GM18870 (cell line): Measurements from ENCODE around the gene GDPGP1.

Experiments used
- ATAC-seq: cut with Tn5 transposase; IDR thresholded peaks from one replicate; pipeline ENCODE4 v1.9.1; 2021; ENCODE audit warnings: moderate library complexity; ENCODE audit not compliant: unreplicated experiment

The GDPGP1 gene

DNA sequence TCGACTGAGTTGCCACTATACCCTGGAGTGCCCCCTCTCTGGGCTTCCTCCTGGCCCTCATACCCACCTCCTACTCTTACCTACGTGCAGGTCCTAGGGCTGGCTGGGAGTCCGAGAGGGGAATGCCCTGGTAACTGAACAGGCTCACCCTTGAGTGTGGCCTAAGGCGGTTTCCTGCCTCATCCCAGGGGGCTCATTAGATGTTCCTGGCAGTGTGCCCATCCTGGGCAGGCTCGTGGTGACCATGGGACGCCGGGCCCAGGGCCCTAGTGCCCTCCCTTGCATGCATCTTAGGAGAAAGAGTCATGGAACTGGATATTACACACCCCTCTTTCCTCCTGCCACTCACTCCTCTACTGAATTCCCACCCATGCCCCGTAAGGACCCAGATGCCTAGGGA lies 30.1 kb upstream of the GDPGP1 start:
- ATAC-seq, result peak; percentile 51

DNA sequence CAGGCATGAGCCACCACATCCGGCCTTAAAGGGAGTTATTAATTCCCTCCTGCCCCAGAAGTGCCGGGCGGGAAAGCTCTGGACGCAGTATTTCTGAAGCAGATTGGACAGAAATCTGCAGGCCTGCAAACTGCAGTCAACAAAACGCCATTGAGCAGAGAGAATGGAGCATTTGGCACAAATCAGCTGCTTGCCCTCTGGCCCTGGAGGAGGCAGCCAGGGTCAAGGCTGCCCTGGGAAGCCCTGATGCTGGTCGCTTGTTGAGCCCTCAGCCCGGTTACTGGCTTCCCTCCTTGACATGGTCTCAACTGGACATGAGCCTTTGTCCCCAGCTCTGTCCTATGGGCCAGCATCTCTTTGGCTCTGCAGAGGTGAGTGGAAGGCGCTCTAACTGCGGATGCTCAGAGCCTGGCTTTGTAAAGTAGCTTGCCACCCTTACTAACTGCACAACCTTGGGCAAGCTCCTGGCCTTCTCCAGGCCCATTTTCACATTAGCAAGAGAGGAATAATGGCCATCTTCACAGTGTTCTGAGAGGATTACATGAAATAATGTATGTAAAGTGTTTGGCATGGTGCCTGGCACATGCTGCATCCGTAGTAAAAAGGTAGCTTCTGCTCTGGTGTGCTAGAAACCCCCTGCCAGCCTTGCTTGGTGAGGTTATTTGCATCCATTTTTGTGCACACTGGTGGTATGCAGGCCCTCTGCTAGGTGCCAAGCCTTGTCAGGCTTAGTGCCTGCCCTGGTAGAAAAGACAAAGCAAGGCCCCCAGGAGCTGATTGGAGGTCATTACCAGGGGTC lies 28.8 kb upstream of the GDPGP1 start:
- ATAC-seq, result no peak

DNA sequence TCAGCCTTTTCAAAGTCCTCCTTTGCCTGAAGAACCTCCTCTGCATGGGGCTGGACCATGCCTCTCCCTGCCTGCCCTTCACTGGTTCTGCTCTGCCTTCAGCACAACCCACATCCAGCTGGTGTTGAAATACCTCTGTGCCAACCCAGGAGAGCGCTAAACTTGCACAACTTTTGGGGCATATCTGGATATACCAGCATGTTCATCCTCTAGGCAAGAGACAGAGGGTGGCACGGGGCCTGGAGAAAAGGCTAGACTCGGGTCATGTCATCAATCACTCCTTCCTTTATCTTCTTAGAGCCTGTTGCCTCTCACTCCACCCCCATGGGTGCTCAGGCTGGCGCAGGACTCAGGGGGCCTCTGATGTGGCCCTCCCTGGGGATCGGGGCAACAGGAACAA lies 28.1 kb upstream of the GDPGP1 start:
- ATAC-seq, result no peak

DNA sequence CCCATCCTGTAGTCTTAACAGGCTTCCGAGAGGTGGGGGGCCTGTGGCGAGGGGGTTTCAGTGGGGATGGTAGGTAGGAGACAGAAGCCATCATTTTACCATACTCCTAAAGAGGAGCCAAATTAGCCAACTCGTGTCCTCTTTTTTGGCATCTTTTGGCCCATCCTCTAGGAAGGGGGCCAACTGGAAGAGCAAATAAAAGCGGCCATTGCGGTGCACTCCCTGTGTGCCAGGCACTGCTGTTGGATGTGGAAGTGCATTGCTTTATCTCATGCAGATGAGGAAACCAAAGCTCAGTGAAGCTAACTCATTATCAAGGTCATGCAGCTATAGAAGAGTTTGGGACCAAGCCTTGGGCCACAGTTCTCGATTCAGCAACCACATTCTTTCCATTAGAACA lies 26.8 kb upstream of the GDPGP1 start:
- ATAC-seq, result no peak

GRCh38 chr15:90208356-90208755 lies 25.7 kb upstream of the GDPGP1 start:
- no peak for ATAC-seq

DNA sequence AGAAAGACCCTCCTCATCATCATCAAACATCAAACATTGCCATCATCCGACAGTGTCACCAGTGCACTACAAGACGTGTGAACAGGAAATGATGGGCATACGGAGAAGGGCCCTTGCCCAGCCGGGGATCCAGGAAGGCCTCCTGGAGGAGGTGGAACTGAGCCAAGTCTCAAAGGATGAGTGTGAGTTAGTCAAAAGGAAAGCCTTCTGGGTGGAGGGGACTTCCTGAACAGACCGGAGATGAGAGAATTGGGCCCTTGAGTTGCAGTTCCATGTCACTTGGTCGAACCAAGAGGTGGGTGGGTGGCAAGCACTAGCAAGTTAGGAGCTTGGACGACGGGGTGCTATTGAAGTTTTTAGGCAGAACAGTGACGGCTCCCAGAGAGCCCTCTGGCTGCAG lies 24.4 kb upstream of the GDPGP1 start:
- peak; percentile 60 for ATAC-seq

DNA sequence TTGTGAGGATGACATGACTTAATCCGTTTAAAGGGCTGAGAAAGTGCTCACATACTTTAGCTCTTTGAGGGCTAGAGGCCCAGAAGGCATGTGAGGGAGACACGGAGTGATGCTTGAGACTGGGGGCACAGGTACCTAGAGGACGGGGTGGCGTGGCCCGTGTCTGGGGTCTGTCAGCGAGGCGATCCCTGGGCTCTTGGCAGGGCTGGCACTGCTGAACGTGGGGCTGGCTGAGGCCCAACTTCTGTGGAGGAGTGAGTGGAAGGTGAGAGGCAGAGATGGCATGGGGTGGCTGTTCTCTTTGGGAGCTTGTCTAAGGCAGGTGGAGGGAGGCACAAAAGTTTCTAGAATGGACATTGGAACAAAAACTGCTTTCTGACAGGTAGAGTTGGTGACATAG lies 23.4 kb upstream of the GDPGP1 start:
- ATAC-seq, result no peak

- no peak for ATAC-seq
Observed at GRCh38 chr15:90211009-90211408, 23.0 kb upstream of the GDPGP1 start.

- ATAC-seq, result no peak
Observed at GRCh38 chr15:90211440-90212143, 22.4 kb upstream of the GDPGP1 start.

GRCh38 chr15:90212221-90213098 lies 21.5 kb upstream of the GDPGP1 start:
- no peak for ATAC-seq

- no peak for ATAC-seq
Observed at GRCh38 chr15:90213122-90213817, 20.7 kb upstream of the GDPGP1 start.

GRCh38 chr15:90213818-90214204 lies 20.2 kb upstream of the GDPGP1 start:
- ATAC-seq, result no peak

GRCh38 chr15:90214553-90215196 lies 19.3 kb upstream of the GDPGP1 start:
- ATAC-seq, result no peak

DNA sequence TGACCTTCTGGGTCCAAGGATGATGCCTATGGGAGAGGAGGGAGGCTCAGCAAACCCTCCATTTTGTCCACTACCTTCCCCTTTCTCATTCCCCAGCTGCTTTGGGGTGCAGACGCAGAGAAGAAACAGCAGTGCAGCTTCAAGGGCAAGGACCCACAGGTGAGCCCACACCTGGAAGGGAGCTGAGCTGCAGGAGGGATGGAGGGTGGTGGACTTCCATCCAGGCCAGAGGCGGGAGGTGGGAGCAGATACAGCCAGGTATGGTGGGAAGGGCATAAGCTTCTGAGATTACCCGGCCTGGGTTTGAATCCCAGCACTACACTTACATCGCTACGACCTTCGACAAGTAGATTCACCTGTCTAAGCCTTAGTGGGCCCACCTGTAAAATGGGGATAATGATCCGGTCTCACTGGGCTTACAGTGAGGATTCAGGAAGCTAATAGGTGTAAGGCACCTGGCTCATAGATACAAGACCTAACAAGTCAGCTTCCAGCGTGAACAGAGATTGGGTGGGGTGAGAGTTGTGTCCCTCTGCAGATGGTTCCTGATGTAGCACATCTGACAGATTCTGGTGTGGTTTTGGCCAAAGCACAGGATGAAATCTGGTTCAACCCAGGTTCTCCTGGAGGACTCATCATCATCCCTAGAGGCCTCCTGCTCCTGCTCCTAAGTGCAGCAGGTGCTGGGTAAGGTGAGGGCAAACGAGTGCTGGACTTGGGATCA lies 16.2 kb upstream of the GDPGP1 start:
- ATAC-seq, result no peak

DNA sequence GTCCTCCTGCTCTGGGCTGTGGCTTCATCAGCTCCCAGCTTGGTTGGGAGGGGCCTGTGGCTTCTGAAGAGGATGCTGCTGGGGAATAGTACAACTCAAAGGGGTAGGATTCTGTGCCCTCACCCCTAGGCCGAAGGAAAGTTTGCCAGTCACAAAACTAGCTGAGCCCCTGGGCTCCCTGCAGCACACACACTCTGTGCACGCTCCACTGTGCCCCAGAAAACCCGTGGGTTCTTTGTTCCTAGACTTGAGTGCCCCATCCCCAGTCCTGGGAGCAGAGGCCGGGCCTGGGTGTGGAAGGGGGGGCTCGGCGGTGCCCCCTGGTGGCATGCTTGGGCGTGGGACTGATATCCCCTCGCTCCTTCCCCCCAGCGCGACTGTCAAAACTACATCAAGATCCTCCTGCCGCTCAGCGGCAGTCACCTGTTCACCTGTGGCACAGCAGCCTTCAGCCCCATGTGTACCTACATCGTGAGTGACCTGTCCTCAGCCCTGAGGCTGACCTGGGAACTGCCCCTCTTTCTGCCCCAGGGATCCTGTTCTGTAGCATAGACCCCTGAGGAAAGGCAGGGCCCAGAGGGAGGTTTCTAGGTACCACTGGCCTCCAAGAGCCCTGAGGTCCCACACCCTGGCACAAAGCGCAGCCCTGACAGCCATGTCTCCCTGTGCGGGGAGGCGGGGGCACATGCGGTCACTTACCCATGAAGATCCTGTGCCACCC lies 14.4 kb upstream of the GDPGP1 start:
- no peak for ATAC-seq

DNA sequence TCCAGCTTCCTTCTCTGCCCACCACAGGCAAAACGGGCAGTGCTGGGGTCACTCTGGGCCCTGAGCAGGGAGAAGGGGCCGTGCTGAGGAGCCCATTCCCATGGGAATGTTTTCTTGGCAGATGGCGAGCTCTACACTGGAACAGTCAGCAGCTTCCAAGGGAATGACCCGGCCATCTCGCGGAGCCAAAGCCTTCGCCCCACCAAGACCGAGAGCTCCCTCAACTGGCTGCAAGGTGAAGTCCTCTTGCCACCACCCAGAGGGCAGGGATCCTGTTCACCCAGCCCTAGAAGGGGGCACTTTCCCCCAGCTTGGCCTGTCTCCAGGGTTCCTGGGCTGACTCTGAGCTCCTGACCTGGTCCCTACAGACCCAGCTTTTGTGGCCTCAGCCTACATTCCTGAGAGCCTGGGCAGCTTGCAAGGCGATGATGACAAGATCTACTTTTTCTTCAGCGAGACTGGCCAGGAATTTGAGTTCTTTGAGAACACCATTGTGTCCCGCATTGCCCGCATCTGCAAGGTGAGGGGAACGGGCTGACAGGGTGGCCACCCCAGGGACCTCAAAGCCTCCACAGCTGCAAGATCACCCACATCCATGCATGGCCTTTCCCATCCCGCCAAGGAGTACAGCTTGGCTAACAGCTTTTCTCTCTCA lies 12.6 kb upstream of the GDPGP1 start:
- no peak for ATAC-seq

GRCh38 chr15:90222547-90222946 lies 11.5 kb upstream of the GDPGP1 start:
- no peak for ATAC-seq

DNA sequence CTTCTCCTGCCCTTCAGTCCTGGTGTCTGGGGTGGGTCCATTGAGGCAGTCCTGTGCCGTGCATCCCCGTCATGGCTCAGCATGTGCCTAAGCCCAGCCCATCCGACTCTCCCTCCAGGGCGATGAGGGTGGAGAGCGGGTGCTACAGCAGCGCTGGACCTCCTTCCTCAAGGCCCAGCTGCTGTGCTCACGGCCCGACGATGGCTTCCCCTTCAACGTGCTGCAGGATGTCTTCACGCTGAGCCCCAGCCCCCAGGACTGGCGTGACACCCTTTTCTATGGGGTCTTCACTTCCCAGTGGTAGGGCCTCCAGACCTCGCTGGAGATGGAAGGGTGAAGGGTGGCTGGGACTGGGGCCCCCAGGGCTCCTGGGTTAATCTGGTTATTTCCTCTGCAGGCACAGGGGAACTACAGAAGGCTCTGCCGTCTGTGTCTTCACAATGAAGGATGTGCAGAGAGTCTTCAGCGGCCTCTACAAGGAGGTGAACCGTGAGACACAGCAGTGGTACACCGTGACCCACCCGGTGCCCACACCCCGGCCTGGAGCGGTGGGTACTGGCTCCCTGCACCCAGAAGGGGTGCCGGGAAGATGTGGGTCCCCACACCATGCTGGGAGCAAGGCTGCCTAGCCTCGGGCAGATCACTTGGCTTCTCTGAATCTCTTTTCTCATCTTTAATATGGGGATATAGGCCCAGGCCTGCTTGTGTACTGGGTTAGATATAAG lies 10.4 kb upstream of the GDPGP1 start:
- no peak for ATAC-seq
